ENCODE results near the gene C9orf78. TPM values are rescaled to one million over a fixed set of nuclear protein-coding genes. Genes with fewer than 3 reads are reported as not detected.
A peak's percentile ranks its signal among the peaks of the same experiment; 100 is the strongest.
"Not testable (repeated sequence)": the region's sequence is repeated elsewhere in the genome, so short reads cannot be mapped to it uniquely, and the experiment has no call there.

Gene C9orf78
- total RNA-seq, 2 experiments from 2014 or later, result 44.5 to 51.7 TPM

GRCh38 chr9:129801504-129801903 lies 33.6 kb downstream of the C9orf78 start:
- DNase-seq (no peak), ATAC-seq (no peak)
- POLR2A ChIA-PET, result interaction anchor here (0.6 kb wide), 1 partner anchor 121 kb away, joined by 3 read pairs; no protein-coding TSS in a partner anchor
- no peak for TF ChIP-seq CTCF (IDR thresholded peaks at IDR 0.05)
- no peaks in the 10 kb centered on the region for H3K9me3 Mint-ChIP-seq
- H3K4me3 Mint-ChIP-seq, result peak overlapping the region; percentile 41
- peak overlapping the region; percentile 3 for H3K27ac Mint-ChIP-seq
- intact Hi-C loops (cut with micrococcal nuclease), result no loop called here
- H3K4me1 Mint-ChIP-seq (ENCODE audit: low read depth), result peaks cover 22% of the 10 kb centered on the region
- H3K27me3 Mint-ChIP-seq, result no peaks in the 10 kb centered on the region
- peaks cover 16% of the 10 kb centered on the region for H3K36me3 Mint-ChIP-seq (ENCODE audit: low read depth)
- CTCF ChIA-PET, result interaction anchor here (1.0 to 1.4 kb wide), 2 partner anchors 11 to 74 kb away, joined by 4 to 5 read pairs; no protein-coding TSS in a partner anchor

GRCh38 chr9:129798973-129799372 lies 36.1 kb downstream of the C9orf78 start:
- Mint-ChIP-seq H3K36me3 (ENCODE audit: low read depth) (peaks cover 2% of the 10 kb centered on the region), H3K9me3 (no peaks in the 10 kb centered on the region), H3K27ac (no peak overlapping the region), H3K4me1 (ENCODE audit: low read depth) (peaks cover 6% of the 10 kb centered on the region), H3K4me3 (no peak overlapping the region), H3K27me3 (no peaks in the 10 kb centered on the region)
- CTCF ChIA-PET, result interaction anchor here (2.2 kb wide), 1 partner anchor 8 kb away, joined by 6 read pairs; no protein-coding TSS in a partner anchor
- intact Hi-C loops (cut with micrococcal nuclease), result no loop called here
- no peak for DNase-seq
- no peak for TF ChIP-seq CTCF (IDR thresholded peaks at IDR 0.05)
- no peak for ATAC-seq
- POLR2A ChIA-PET, result no interaction called here

DNA sequence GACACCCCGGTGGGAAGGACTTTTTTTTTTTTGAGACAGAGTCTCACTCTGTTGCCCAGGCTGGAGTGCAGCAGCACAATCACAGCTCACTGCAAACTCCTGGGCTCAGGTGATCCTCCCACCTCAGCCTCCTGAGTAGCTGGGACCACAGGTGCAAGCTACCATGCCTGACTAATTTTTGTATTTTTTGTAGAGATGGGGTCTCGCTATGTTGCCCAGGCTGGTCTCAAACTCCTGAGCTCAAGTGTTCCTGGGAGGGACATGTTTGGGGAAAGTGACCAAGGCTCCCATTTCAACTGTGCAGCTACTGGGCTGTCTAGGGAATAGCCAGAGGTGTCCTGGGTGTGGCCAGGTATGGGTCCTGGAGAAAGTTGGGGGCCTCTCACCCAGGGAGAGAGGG lies 39.0 kb downstream of the C9orf78 start:
- H3K9me3 Mint-ChIP-seq; POLR2A ChIA-PET; H3K27me3 Mint-ChIP-seq; H3K27ac Mint-ChIP-seq; H3K4me3 Mint-ChIP-seq; DNase-seq; ATAC-seq; H3K4me1 Mint-ChIP-seq (ENCODE audit: low read depth); intact Hi-C loops (cut with micrococcal nuclease); H3K36me3 Mint-ChIP-seq (ENCODE audit: low read depth): not testable (repeated sequence)
- CTCF ChIA-PET, result interaction anchor here (0.7 to 0.9 kb wide), 2 partner anchors 58 to 69 kb away, joined by 3 to 5 read pairs; no protein-coding TSS in a partner anchor

- ATAC-seq (no peak), DNase-seq (no peak)
- Mint-ChIP-seq H3K27me3 (no peaks in the 10 kb centered on the region), H3K27ac (no peak overlapping the region), H3K4me3 (no peak overlapping the region), H3K9me3 (no peaks in the 10 kb centered on the region), H3K4me1 (ENCODE audit: low read depth) (peaks cover 9% of the 10 kb centered on the region), H3K36me3 (ENCODE audit: low read depth) (no peaks in the 10 kb centered on the region)
- ChIA-PET CTCF (no interaction called here), POLR2A (no interaction called here)
- intact Hi-C loops (cut with micrococcal nuclease), result no loop called here
- TF ChIP-seq CTCF (IDR thresholded peaks at IDR 0.05), result no peak
Measured at GRCh38 chr9:129794549-129794948, 40.5 kb downstream of the C9orf78 start.

DNA sequence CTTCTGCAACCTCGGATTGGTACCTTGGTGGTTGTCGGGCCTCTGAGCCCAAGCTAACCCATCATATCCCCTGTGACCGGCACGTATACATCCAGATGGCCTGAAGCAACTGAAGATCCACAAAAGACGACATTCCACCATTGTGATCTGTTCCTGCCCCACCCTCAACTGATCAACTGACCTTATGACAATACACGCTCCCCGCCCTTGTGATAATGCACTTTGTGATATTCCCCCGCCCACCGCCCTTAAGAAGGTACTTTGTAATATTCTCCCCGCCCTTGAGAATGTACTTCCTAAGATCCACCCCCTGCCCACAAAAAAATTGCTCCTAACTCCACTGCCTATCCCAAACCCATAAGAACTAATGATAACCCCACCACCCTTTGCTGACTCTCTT lies 48.6 kb downstream of the C9orf78 start:
- TF ChIP-seq CTCF (IDR thresholded peaks at IDR 0.05), result no peak
- ATAC-seq, result no peak
- ChIA-PET POLR2A (no interaction called here), CTCF (interaction anchor here (0.9 to 9.0 kb wide), 6 partner anchors 36 to 655 kb away, joined by 3 to 82 read pairs (median 6); no protein-coding TSS in a partner anchor)
- intact Hi-C loops (cut with micrococcal nuclease), result loop anchor here (10.0 kb wide), 1 partner anchor 142 kb away; the partner anchor contains the start of gene ASB6
- H3K4me3 Mint-ChIP-seq, result no peak overlapping the region
- H3K27me3 Mint-ChIP-seq, result no peaks in the 10 kb centered on the region
- no peaks in the 10 kb centered on the region for H3K9me3 Mint-ChIP-seq
- H3K4me1 Mint-ChIP-seq (ENCODE audit: low read depth), result peaks cover 9% of the 10 kb centered on the region
- DNase-seq, result no peak
- H3K27ac Mint-ChIP-seq, result no peak overlapping the region
- no peaks in the 10 kb centered on the region for H3K36me3 Mint-ChIP-seq (ENCODE audit: low read depth)
